Lower leg skin (tissue), 4 donors: ENCODE data around the gene CCDC90B. TPM values are rescaled to one million over a fixed set of nuclear protein-coding genes. Genes with fewer than 3 reads are reported as not detected.

ENCODE experiments used
- DNase-seq, 2 donors: peaks; one replicate each; pipeline ENCODE4 v3.0.0-alpha.2; 2019; ENCODE audit warnings: low spot score in 2 of 2
- H3K4me3 ChIP-seq: fragments of 200-600 bp; sonication (generic); 2 replicates; pipeline ENCODE4 v1.5.1; 2017; ENCODE audit warnings: mild to moderate bottlenecking, low read depth; ENCODE audit not compliant: poor library complexity, severe bottlenecking
- POLR2A ChIP-seq, 2 donors: fragments of 450-650 bp; IDR thresholded peaks; one replicate each; pipeline ENCODE4 v1.6.1; 2016 to 2017; ENCODE audit warnings: antibody characterized with exemption in 2 of 2, mild to moderate bottlenecking in 1 of 2, moderate library complexity in 1 of 2
- WGBS, 2 donors: methylation state at CpG; one replicate each; pipeline ENCODE4 v1.1.5; 2018; 5-methylcytosine and 5-hydroxymethylcytosine counted together
- intact Hi-C: fragments of 100-400 bp; cut with DNase I; formaldehyde crosslinking; loops from one replicate; pipeline ENCODE4 v1.15.0; 2023; ENCODE audit warnings: low total_unique reads
- total RNA-seq, 4 donors: library from RNA; depleted of rRNA; stranded (reverse); fragments of >200 nt; gene quantifications; one replicate each; pipeline ENCODE4 v1.1.0, GENCODE V29; 2016
- TF ChIP-seq, protein P1 (sequence below), 3 donors: fragments of 450-650 bp; IDR thresholded peaks; one replicate each; pipeline ENCODE4 v1.5.1; 2016; ENCODE audit warnings: antibody characterized with exemption in 3 of 3, mild to moderate bottlenecking in 3 of 3, moderate library complexity in 2 of 3

The CCDC90B gene, protein sequence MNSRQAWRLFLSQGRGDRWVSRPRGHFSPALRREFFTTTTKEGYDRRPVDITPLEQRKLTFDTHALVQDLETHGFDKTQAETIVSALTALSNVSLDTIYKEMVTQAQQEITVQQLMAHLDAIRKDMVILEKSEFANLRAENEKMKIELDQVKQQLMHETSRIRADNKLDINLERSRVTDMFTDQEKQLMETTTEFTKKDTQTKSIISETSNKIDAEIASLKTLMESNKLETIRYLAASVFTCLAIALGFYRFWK
- total RNA-seq: 10 to 100 TPM; 27.4 to 29.8 (median 28.9) TPM

DNA sequence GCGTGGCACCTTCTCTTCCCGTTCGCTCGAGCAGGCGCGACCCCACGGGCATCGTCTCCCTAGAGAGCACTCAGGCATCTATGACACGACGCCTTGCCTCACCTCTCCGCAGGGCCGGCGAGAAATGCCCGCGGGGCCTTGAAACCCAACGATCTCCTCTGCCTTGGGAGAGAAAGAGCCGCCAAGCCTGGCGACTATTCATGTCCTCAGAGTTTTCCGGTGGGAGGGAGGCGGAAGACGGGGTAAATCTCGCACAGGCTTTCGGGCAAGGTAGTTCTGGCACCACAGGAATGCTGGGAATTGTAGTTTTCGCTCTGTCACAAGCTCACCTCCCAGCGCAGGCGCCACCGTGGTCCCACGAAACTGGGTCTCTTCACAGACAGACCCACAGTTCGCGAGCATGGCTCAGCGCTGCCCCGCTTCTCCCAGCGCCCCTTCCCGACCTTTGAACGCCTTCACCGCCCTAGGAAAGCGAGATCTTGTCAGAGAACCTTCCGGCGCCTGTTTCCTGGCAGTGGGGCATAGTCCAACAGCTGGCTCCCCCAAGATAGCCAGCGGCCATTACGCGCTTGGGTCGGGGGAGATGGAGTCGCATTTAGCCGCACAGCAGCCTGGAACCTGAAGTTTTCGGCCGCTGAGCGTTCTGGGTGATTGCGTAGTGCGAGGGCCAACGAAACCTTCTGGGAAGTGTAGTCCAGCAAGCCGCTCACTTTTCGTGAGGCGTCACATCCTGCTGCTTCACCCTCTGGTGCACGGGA is at the start of gene CCDC90B:
CCDC90B (minus strand) TSS at position 597 of the 758 bp plus-strand sequence; CDS start at position 202, 395 bp downstream.
- intact Hi-C loops: loop anchor here (10.0 kb wide), 1 partner anchor 529 kb away; no protein-coding TSS in a partner anchor
- peak in 1 of 2 donors; percentile 60 for TF ChIP-seq POLR2A (IDR thresholded peaks at IDR 0.05)
- TF ChIP-seq, protein P1, sequence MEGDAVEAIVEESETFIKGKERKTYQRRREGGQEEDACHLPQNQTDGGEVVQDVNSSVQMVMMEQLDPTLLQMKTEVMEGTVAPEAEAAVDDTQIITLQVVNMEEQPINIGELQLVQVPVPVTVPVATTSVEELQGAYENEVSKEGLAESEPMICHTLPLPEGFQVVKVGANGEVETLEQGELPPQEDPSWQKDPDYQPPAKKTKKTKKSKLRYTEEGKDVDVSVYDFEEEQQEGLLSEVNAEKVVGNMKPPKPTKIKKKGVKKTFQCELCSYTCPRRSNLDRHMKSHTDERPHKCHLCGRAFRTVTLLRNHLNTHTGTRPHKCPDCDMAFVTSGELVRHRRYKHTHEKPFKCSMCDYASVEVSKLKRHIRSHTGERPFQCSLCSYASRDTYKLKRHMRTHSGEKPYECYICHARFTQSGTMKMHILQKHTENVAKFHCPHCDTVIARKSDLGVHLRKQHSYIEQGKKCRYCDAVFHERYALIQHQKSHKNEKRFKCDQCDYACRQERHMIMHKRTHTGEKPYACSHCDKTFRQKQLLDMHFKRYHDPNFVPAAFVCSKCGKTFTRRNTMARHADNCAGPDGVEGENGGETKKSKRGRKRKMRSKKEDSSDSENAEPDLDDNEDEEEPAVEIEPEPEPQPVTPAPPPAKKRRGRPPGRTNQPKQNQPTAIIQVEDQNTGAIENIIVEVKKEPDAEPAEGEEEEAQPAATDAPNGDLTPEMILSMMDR (IDR thresholded peaks at IDR 0.05): no peak
- DNase-seq: peak; percentile 97 to 99
- WGBS, 2 donors: 0% methylated on average over 39 to 48 of the region's 55 CpGs
- H3K4me3 ChIP-seq: peak within 1 kb of the TSS; percentile 77

DNA sequence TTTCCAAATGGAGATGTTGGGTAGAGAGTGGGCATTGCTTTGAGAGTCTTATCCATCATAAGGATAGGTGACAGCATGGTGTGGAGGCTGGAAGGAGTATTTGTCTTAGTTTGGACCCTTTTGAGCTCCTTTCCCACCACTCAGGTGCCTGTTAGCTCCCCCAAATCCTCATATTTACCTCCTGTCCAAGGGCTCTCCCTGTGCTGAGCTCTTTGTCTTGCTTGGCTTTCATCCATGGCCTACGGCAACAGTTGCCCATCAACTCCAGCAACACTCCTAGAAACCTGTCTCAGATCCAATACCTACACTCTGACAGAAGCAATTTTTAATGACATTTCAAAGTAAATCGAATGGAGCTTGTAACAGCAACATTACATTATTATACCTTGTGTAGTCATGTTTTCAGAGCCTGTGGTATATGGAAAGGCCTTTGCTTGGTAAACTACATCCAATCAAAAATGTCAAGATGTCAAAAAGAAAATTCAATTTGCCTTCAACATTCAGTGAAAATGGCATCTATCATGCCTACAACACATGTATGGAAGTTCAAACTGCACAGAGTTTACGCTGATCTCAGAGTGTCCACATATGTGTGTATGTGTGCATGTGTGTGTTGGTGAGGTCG is 49.4 kb upstream of the CCDC90B start:
- no peak overlapping the region for H3K4me3 ChIP-seq
- DNase-seq: no peak
- TF ChIP-seq POLR2A (IDR thresholded peaks at IDR 0.05): no peak
- TF ChIP-seq, protein P1 (IDR thresholded peaks at IDR 0.05): no peak
- 70 to 72% methylated on average over 4 of the region's 4 CpGs for WGBS, 2 donors
- intact Hi-C loops: no loop called here

DNA sequence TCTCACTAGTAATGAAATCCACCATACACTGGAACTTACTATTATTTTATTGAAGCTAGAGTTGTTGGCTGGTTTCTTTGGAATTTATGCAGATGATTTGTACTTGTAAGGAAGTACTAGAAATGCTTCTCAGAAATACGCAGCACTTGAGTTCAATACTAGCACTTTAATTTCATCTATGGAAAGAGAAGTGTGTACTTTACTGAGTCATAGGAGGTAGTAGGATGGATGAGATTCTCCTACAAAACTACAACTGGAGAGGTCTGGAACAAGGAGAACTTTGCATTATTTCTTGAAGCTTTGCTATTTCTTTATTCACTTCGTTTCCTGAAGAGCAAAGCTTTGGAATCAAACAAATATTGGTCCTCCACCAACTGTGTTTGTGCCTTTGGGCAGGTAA is 44.1 kb upstream of the CCDC90B start:
- TF ChIP-seq, protein P1 (IDR thresholded peaks at IDR 0.05): no peak
- no peak for TF ChIP-seq POLR2A (IDR thresholded peaks at IDR 0.05)
- no peak overlapping the region for H3K4me3 ChIP-seq
- intact Hi-C loops: no loop called here
- DNase-seq: no peak
- WGBS, 2 donors: 81% methylated on average over 2 of the region's 2 CpGs

DNA sequence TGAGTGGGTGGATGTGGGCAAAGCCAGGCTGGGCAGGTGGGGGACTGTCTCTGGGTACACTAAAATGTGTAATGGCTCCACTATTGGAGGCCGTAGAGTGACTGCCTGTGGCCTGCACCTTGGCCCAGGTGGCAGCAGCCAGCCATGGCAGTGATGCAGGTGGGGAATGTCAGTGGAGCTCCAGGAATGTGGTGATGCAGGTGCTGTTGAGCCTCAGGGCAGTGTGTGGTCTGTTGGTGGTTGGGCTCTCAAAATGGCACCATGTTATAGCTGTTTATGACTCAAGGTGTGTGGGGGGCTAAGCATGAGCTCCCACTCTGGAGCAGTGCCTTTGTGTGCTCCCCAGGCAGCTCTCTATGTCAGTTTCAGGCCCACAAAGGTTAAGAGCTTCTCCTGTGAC is 40.2 kb upstream of the CCDC90B start:
- WGBS, 2 donors: 80 to 83% methylated on average over 1 of the region's 1 CpG
- DNase-seq: no peak
- TF ChIP-seq, protein P1 (IDR thresholded peaks at IDR 0.05): no peak
- no peak for TF ChIP-seq POLR2A (IDR thresholded peaks at IDR 0.05)
- intact Hi-C loops: no loop called here
- H3K4me3 ChIP-seq: no peak overlapping the region

DNA sequence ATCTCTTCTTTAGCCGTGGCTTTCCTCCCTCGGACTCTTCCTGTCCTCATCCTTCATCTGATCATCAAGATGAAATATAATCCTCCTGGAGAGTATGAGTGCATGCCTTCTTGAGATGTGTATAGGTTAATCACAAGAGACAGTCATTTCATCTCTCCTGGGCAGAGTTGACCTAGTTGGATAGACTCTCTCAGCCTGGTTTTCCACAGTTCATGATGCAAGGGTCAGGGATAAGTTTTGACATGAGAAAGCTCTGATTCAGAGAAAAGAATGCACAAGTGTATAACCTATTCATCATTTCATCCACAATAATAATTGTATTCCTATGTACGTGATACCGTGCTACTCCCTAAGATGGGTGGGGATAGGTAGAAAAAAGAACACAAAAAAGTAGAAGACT is 33.2 kb upstream of the CCDC90B start:
- DNase-seq: no peak
- TF ChIP-seq, protein P1 (IDR thresholded peaks at IDR 0.05): no peak
- no peak for TF ChIP-seq POLR2A (IDR thresholded peaks at IDR 0.05)
- H3K4me3 ChIP-seq: no peak overlapping the region
- intact Hi-C loops: no loop called here
- WGBS, 2 donors: 30 to 35% methylated on average over 4 of the region's 4 CpGs
